Fibroblast of skin of abdomen (primary cell): Measurements from ENCODE around the gene KIF21A.
A peak's percentile ranks its signal among the peaks of the same experiment; 100 is the strongest.

Source experiments
- DNase-seq: peaks from one replicate; pipeline ENCODE4 v3.0.0-alpha.2; 2013

KIF21A gene

GRCh38 chr12:39435531-39435930 lies 7.4 kb downstream of the KIF21A start:
- peak; percentile 38 for DNase-seq

- no peak for DNase-seq
Observed at GRCh38 chr12:39431797-39432196, 11.1 kb downstream of the KIF21A start.

- DNase-seq: no peak
Observed at GRCh38 chr12:39431002-39431796, 11.7 kb downstream of the KIF21A start.

- DNase-seq: no peak
Observed at GRCh38 chr12:39429809-39430208, 13.1 kb downstream of the KIF21A start.

- DNase-seq: no peak
Observed at GRCh38 chr12:39427360-39427808, 15.5 kb downstream of the KIF21A start.

GRCh38 chr12:39426636-39427240 lies 16.2 kb downstream of the KIF21A start:
- peak; percentile 28 for DNase-seq

- DNase-seq: no peak
Observed at GRCh38 chr12:39420043-39420442, 22.9 kb downstream of the KIF21A start.

GRCh38 chr12:39419471-39419870 lies 23.4 kb downstream of the KIF21A start:
- DNase-seq: no peak

GRCh38 chr12:39417916-39418315 lies 25.0 kb downstream of the KIF21A start:
- no peak for DNase-seq

GRCh38 chr12:39413836-39414771 lies 28.8 kb downstream of the KIF21A start:
- no peak for DNase-seq

GRCh38 chr12:39412210-39412609 lies 30.7 kb downstream of the KIF21A start:
- DNase-seq: no peak

- DNase-seq: no peak
Observed at GRCh38 chr12:39406262-39406661, 36.7 kb downstream of the KIF21A start.

- DNase-seq: no peak
Observed at GRCh38 chr12:39405580-39405979, 37.3 kb downstream of the KIF21A start.

- DNase-seq: no peak
Observed at GRCh38 chr12:39404000-39404399, 38.9 kb downstream of the KIF21A start.

- DNase-seq: no peak
Observed at GRCh38 chr12:39403376-39403775, 39.5 kb downstream of the KIF21A start.

- no peak for DNase-seq
Observed at GRCh38 chr12:39402922-39403321, 40.0 kb downstream of the KIF21A start.

- peak; percentile 9 for DNase-seq
Observed at GRCh38 chr12:39401459-39401858, 41.5 kb downstream of the KIF21A start.

GRCh38 chr12:39395866-39396265 lies 47.1 kb downstream of the KIF21A start:
- no peak for DNase-seq

- no peak for DNase-seq
Observed at GRCh38 chr12:39393890-39394289, 49.0 kb downstream of the KIF21A start.

- no peak for DNase-seq
Observed at GRCh38 chr12:39393179-39393578, 49.7 kb downstream of the KIF21A start.

GRCh38 chr12:39392154-39392925 lies 50.6 kb downstream of the KIF21A start:
- no peak for DNase-seq

- no peak for DNase-seq
Observed at GRCh38 chr12:39390752-39391151, 52.2 kb downstream of the KIF21A start.
